HUES48 (cell line): ENCODE results near the gene SARNP.

Experiments used
- H3K27ac ChIP-seq: one replicate; pipeline ENCODE4 v1.7.0; 2013; ENCODE audit warnings: low read depth, low read length, inconsistent platforms
- H3K27me3 ChIP-seq: 2 replicates; pipeline ENCODE4 v1.6.1; 2013; ENCODE audit warnings: mild to moderate bottlenecking, low read length; ENCODE audit not compliant: control insufficient read depth, insufficient read depth
- H3K36me3 ChIP-seq: 2 replicates; pipeline ENCODE4 v1.6.1; 2013; ENCODE audit warnings: low read length; ENCODE audit not compliant: control insufficient read depth, insufficient read depth
- H3K4me1 ChIP-seq: 2 replicates; pipeline ENCODE4 v1.6.1; 2013; ENCODE audit warnings: mild to moderate bottlenecking, low read length; ENCODE audit not compliant: control insufficient read depth, insufficient read depth
- H3K4me3 ChIP-seq: 2 replicates; pipeline ENCODE4 v1.5.1; 2013; ENCODE audit warnings: mild to moderate bottlenecking, low read depth, low read length
- H3K9ac ChIP-seq: 2 replicates; pipeline ENCODE4 v1.6.1; 2013; ENCODE audit warnings: mild to moderate bottlenecking, low read depth, low read length, moderate library complexity
- H3K9me3 ChIP-seq: 2 replicates; pipeline ENCODE4 v1.6.1; 2013; ENCODE audit warnings: low read length; ENCODE audit not compliant: control insufficient read depth, insufficient read depth

The SARNP gene

DNA sequence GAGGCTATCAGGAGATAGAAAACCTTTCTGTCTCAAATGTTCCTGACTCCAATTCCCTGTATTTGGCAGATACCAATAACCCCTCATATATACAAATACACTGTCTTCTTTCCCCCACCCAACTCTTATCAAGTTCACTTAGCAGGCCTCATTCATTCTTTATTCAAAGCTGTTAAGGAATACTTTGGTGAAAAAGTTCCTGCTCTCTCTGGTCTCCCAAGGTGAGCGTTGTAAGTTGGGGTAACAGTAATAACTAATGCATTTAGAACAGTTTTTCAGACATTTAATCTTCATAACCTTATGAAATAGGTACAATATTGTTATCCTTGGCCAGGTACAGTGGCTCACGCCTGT, 78.5 kb downstream of the SARNP start:
- Histone ChIP-seq H3K4me3 (no peak overlapping the region), H3K9ac (no peak overlapping the region), H3K27ac (no peak overlapping the region), H3K9me3 (no peaks in the 10 kb centered on the region), H3K36me3 (no peaks in the 10 kb centered on the region), H3K4me1 (peaks cover 22% of the 10 kb centered on the region), H3K27me3 (no peaks in the 10 kb centered on the region)

- H3K36me3 ChIP-seq = no peaks in the 10 kb centered on the region
- H3K27me3 ChIP-seq = no peaks in the 10 kb centered on the region
- H3K4me1 ChIP-seq = peaks cover 22% of the 10 kb centered on the region
- H3K9ac ChIP-seq = peak overlapping the region; percentile 35
- H3K27ac ChIP-seq = peak overlapping the region; percentile 84
- H3K4me3 ChIP-seq = peak overlapping the region; percentile 66
- no peaks in the 10 kb centered on the region for H3K9me3 ChIP-seq
Observed at GRCh38 chr12:55738123-55739024, 79.2 kb downstream of the SARNP start.

GRCh38 chr12:55737581-55738122, 79.9 kb downstream of the SARNP start:
- peak overlapping the region; percentile 35 for H3K9ac ChIP-seq
- H3K27ac ChIP-seq = peak overlapping the region; percentile 84
- no peaks in the 10 kb centered on the region for H3K9me3 ChIP-seq
- H3K27me3 ChIP-seq = no peaks in the 10 kb centered on the region
- H3K4me3 ChIP-seq = peak overlapping the region; percentile 66
- peaks cover 22% of the 10 kb centered on the region for H3K4me1 ChIP-seq
- H3K36me3 ChIP-seq = no peaks in the 10 kb centered on the region

DNA sequence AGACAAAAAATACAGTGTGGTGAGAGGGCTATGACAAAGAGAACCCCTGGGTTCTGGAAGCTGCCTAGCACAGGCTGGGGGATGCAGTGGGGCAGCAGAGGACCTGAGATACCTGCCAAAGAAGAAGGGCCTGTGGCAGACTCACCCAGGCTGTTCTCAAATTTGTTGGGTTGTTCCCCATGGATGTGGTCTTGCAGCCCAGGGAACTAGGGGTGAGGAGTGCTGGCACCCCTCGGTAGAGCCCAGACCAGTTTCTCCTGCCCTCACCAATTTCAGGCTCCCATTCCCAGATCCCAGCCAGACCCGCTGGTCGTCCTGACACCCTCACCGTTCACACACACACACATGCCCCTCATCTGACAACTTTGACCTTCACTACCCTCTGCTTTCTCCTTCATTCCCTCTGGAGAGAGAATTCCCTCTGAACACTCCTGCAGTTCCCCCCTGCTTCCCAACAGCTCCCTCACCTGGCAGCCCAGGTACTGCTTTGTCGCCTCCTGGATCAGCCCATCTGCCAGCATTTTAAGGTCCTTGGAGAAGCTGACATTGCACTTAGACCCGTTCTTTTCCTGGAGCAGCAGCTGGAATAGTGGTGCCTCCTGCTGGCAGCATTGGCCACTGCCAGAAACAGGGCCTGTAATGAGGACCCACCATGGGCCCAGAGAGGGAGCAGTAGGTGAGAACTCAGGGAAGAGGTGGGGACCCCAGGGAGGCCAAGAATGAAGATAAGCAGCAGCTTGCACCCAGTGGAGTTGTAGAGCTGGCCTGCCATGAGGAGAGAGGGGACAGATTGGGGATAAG, 80.5 kb downstream of the SARNP start:
- H3K9ac ChIP-seq = no peak overlapping the region

GRCh38 chr12:55736076-55736475, 81.4 kb downstream of the SARNP start:
- H3K9ac ChIP-seq = no peak overlapping the region
- H3K36me3 ChIP-seq = no peaks in the 10 kb centered on the region
- no peak overlapping the region for H3K27ac ChIP-seq
- H3K9me3 ChIP-seq = no peaks in the 10 kb centered on the region
- no peak overlapping the region for H3K4me3 ChIP-seq
- H3K27me3 ChIP-seq = no peaks in the 10 kb centered on the region
- H3K4me1 ChIP-seq = peaks cover 13% of the 10 kb centered on the region

More for the DNA sequence above, 80.5 kb downstream of the SARNP start:
- Histone ChIP-seq H3K27ac (peak overlapping the region; percentile 84), H3K9me3 (no peaks in the 10 kb centered on the region), H3K27me3 (no peaks in the 10 kb centered on the region), H3K4me3 (peak overlapping the region; percentile 66; the same call in 1 of the 2 replicates), H3K36me3 (no peaks in the 10 kb centered on the region), H3K4me1 (peaks cover 17% of the 10 kb centered on the region)

GRCh38 chr12:55734595-55734994, 82.9 kb downstream of the SARNP start:
- Histone ChIP-seq H3K27me3 (no peaks in the 10 kb centered on the region), H3K9ac (no peak overlapping the region), H3K4me3 (no peak overlapping the region), H3K36me3 (no peaks in the 10 kb centered on the region), H3K27ac (no peak overlapping the region), H3K4me1 (peaks cover 25% of the 10 kb centered on the region), H3K9me3 (no peaks in the 10 kb centered on the region)

DNA sequence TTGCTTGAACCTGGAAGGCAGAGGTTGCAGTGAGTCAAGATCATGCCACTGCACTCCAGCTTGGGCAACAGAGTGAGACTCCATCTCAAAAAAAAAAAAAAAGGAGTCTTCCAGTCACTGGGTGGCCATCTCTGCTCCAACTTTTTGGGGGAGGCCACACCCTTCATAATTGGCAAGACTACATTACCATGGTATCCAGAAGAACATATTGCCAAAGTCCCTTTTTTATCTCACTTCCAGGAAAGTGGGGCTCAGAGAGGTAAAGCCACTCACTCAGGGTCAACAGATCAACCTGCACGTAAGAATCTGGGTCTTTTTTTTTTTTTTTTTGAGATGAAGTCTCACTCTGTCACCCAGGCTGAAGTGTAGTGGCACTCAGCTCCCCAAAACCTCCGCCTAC, 83.7 kb downstream of the SARNP start:
- no peak overlapping the region for H3K9ac ChIP-seq
- no peak overlapping the region for H3K27ac ChIP-seq
- no peaks in the 10 kb centered on the region for H3K36me3 ChIP-seq
- peaks cover 25% of the 10 kb centered on the region for H3K4me1 ChIP-seq
- no peak overlapping the region for H3K4me3 ChIP-seq
- H3K9me3 ChIP-seq = no peaks in the 10 kb centered on the region
- H3K27me3 ChIP-seq = no peaks in the 10 kb centered on the region

DNA sequence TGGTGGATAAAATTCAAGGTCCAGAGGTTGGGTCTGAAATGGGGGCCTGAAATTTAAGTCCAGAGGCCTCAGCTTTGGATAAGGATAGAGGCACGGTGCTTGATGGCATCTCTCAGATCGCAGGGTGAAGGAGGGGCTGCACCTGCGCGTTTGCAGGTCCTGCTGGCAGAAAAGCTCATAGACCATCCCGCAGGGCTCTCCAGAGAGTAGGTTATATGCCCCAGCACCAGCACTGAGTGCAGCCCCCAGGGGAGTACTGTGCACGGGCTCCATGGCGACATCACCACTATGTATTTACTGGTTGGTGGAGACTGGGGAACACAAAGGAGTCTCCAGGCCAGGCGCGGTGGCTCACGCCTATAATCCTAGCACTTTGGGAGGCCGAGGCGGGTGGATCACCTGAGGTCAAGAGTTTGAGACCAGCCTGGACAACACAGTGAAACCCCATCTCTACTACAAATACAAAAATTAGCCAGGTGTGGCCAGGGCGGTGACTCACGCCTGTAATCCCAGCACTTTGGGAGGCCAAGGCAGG, 84.4 kb downstream of the SARNP start:
- peaks cover 25% of the 10 kb centered on the region for H3K4me1 ChIP-seq
- H3K9me3 ChIP-seq = no peaks in the 10 kb centered on the region
- H3K36me3 ChIP-seq = no peaks in the 10 kb centered on the region
- H3K27ac ChIP-seq = no peak overlapping the region
- no peak overlapping the region for H3K4me3 ChIP-seq
- H3K27me3 ChIP-seq = no peaks in the 10 kb centered on the region
- no peak overlapping the region for H3K9ac ChIP-seq

GRCh38 chr12:55732288-55732687, 85.2 kb downstream of the SARNP start:
- Histone ChIP-seq H3K4me1 (peaks cover 21% of the 10 kb centered on the region), H3K4me3 (no peak overlapping the region), H3K36me3 (0 out of 2 replicates have a peak, but pooled peaks cover under 1% of the 10 kb centered on the region), H3K27me3 (no peaks in the 10 kb centered on the region), H3K9me3 (no peaks in the 10 kb centered on the region), H3K27ac (no peak overlapping the region), H3K9ac (no peak overlapping the region)

DNA sequence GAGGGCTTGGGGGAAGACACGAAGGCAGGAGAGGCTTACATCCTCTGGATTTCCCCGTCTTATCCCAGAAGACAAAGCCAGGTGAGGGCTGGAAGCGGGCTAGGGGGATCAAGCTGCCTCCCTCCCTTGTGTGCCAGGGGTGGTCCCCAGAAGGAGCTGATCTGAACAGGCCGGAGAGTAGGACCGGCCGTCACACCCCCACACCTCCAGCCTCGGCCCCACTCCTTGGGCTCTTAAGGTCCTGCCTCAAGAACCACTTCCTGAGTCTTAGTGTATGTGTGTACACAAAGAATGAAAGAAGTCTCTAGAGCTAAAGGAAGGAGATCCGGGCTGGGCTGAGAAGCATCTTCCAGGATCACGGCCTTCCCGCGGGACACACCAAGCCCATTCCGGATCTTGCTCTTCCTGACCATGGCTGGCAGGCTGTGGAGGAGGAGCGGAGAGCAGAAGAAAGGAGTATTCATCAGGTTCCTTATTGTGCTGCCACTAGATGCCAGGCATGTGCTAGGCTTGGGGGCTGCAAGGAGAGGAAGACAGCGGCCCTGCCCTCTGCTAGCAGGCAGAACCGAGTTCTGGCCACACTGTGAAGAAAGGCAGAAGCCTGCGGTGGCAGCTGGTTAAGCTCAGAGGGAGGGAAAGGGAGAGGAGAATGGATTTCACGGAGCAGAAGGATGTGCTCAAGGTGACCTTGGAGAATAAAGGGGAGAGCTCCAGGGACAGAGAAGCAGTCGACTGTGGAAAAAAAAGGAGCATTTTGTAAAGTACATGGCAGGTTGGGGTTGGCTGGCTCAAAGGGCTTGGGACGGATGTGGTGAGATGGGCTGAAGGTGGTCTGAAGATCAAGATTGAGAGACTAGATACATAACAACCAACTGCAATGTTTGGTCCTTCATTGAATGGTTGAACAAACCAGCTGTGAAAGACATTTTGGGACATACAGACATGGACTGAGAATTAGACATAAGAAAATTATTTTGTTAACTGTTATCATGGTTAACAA, 87.4 kb downstream of the SARNP start:
- Histone ChIP-seq H3K27me3 (no peaks in the 10 kb centered on the region), H3K9me3 (no peaks in the 10 kb centered on the region), H3K36me3 (peaks cover 20% of the 10 kb centered on the region), H3K4me3 (peak overlapping the region; percentile 94), H3K27ac (peak overlapping the region; percentile 97), H3K9ac (peak overlapping the region; percentile 17), H3K4me1 (peaks cover 19% of the 10 kb centered on the region)
